Activated CD4-positive, alpha-beta T cell treated with anti-CD3 and anti-CD28 coated beads for 36 hours (primary cell): Measurements from ENCODE around the gene ENGASE. TPM values are rescaled to one million over a fixed set of nuclear protein-coding genes. Genes with fewer than 3 reads are reported as not detected.

Experiments
- ATAC-seq: fragments of 200-7000 bp; cut with Tn5 transposase; one replicate; pipeline ENCODE4 v1.10.0; 2021; ENCODE audit warnings: mild to moderate bottlenecking, moderate library complexity
- CTCF ChIA-PET: fragments of 350-600 bp; sonication (Branson Sonifier 250); formaldehyde crosslinking; loops from one replicate; lab custom pipeline; 2021; ENCODE audit warnings: antibody characterized with exemption; lab: Charles Lee
- POLR2A ChIA-PET: fragments of 350-600 bp; sonication (Branson Sonifier 250); formaldehyde crosslinking; loops from one replicate; lab custom pipeline; 2021; ENCODE audit warnings: antibody characterized with exemption, inconsistent platforms; lab: Charles Lee
- DNase-seq: peaks from one replicate; pipeline ENCODE4 v3.0.0-alpha.2; 2020
- H3K27ac Mint-ChIP-seq: one replicate; pipeline ENCODE4 v1.8.0; 2021; ENCODE audit warnings: mixed read lengths
- H3K27me3 Mint-ChIP-seq: one replicate; pipeline ENCODE4 v1.8.0; 2021; ENCODE audit warnings: mixed read lengths
- H3K36me3 Mint-ChIP-seq: one replicate; pipeline ENCODE4 v1.8.0; 2021; ENCODE audit warnings: low read depth, mixed read lengths
- H3K4me1 Mint-ChIP-seq: one replicate; pipeline ENCODE4 v1.8.0; 2021; ENCODE audit warnings: mixed read lengths
- H3K4me3 Mint-ChIP-seq: one replicate; pipeline ENCODE4 v1.8.0; 2021; ENCODE audit warnings: mild to moderate bottlenecking, moderate library complexity, mixed read lengths
- H3K9me3 Mint-ChIP-seq: one replicate; pipeline ENCODE4 v1.8.0; 2021; ENCODE audit warnings: low read depth, mixed read lengths
- intact Hi-C, 2 experiments: fragments of 100-400 bp; cut with DNase I in 1 of 2; cut with micrococcal nuclease in 1 of 2; formaldehyde crosslinking; loops; one replicate each; pipeline versions ENCODE4 v1.14.2 to v1.15.1; 2022 to 2024; cut with DNase I, micrococcal nuclease
- total RNA-seq, 2 experiments: library from RNA; stranded (reverse); gene quantifications; one replicate each; pipeline ENCODE4 v1.2.3, GENCODE V29; 2021

ENGASE gene
- total RNA-seq, 2 experiments from 2014 or later = 17.3 to 23.7 TPM

DNA sequence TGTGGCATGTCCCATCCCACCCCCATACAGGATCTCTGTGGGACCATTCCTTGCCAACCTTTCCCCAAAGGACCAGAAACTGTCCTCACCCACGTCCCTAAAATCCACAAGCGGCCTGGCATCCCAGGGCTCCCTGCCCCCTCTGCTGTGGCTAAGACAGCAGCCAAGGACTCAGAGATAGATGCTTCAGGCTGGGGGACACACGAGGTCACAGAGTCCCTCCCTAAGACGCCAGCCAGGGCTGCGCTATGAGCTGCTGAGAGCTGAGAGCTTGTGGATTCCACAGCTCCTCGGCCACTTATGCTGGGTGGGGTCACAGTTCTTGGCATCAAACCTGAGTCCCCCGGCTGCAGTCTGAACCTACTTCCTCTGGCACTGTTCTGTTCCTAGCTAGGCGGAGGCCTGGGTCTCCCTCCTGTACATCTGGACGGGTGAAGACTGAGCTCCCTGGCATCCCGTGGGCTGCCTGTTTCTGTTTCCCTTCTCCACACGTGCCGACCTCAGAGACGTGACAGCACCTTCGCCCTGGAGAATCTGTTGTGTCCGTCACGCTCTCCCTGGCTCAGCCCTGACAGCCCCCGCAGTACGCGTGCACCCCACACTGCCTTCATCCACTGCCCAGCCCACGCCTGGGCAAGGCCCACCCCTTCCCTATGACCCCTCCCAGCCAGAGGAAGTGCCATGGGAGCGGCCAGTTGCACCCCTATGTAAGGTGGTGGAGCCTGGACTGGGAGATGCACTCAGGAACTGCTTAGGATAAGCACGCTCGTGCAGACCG lies 61.2 kb downstream of the ENGASE start:
- peaks cover 7% of the 10 kb centered on the region for H3K9me3 Mint-ChIP-seq
- no peak overlapping the region for H3K4me3 Mint-ChIP-seq
- ATAC-seq (no peak), DNase-seq (no peak)
- H3K27ac Mint-ChIP-seq = no peak overlapping the region
- intact Hi-C loops = no loop called here
- no peaks in the 10 kb centered on the region for H3K36me3 Mint-ChIP-seq
- ChIA-PET POLR2A (no interaction called here), CTCF (no interaction called here)
- H3K27me3 Mint-ChIP-seq = peaks cover 17% of the 10 kb centered on the region
- H3K4me1 Mint-ChIP-seq = no peaks in the 10 kb centered on the region

Other genes starting within 250 kb of the ENGASE start
- 10 to 100 TPM; 90.1 to 92.5 TPM for gene USP36, start 234.0 kb upstream of the ENGASE start, total RNA-seq
- gene CEP295NL, start 171.6 kb upstream of the ENGASE start, total RNA-seq = not detected
- gene TIMP2, start 149.4 kb upstream of the ENGASE start, total RNA-seq = 1 to 10 TPM; 1.6 to 1.9 TPM
- gene LGALS3BP, start 94.9 kb upstream of the ENGASE start, total RNA-seq = 10 to 100 TPM; 64.4 to 71.2 TPM
- gene CANT1, start 65.1 kb upstream of the ENGASE start, total RNA-seq = 10 to 100 TPM; 44.0 to 52.9 TPM
- gene C1QTNF1, start 50.7 kb upstream of the ENGASE start, total RNA-seq = under 1 TPM in 1 of 2 experiments, not detected in 1; 0.14 TPM